HG03025 (cell line): ENCODE results near the gene ATXN7L1.

ENCODE experiments used
- ATAC-seq: cut with Tn5 transposase; IDR thresholded peaks from one replicate; pipeline ENCODE4 v1.9.1; 2021; ENCODE audit warnings: mild to moderate bottlenecking, moderate library complexity; ENCODE audit not compliant: unreplicated experiment, low FRiP score

ATXN7L1 gene

GRCh38 chr7:105565190-105565589 is 311.2 kb downstream of the ATXN7L1 start:
- ATAC-seq = no peak

GRCh38 chr7:105559926-105560325 is 316.5 kb downstream of the ATXN7L1 start:
- no peak for ATAC-seq
